GM12874 (cell line): ENCODE measurements around the gene EDN2.

Experiments used
- TF ChIP-seq, protein P1 (sequence below): IDR thresholded peaks from 2 replicates; pipeline ENCODE4 v1.5.1; 2011; ENCODE audit warnings: low read depth, mild to moderate bottlenecking, control low read depth, low read length, moderate library complexity; ENCODE audit not compliant: insufficient read depth

EDN2 gene

DNA sequence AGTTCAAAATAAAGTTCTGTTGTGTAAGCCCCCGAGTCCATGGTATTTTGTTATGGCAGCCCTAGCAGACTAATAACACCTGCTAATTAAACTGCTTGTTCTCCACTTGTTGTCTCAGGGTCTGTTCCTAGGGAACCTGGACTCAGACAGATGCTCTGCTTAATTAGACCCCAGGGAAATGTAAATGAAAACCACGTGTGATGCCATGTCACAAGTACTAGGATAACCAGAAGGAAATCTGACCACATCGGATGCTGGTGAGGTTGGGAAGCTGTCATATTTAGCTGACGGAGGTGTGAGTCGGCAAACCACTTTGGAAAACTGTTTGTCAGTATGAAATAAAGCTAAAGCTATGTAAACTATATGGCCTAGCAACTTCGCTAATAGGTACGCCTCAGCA is 19.6 kb downstream of the EDN2 start:
- TF ChIP-seq, protein P1, sequence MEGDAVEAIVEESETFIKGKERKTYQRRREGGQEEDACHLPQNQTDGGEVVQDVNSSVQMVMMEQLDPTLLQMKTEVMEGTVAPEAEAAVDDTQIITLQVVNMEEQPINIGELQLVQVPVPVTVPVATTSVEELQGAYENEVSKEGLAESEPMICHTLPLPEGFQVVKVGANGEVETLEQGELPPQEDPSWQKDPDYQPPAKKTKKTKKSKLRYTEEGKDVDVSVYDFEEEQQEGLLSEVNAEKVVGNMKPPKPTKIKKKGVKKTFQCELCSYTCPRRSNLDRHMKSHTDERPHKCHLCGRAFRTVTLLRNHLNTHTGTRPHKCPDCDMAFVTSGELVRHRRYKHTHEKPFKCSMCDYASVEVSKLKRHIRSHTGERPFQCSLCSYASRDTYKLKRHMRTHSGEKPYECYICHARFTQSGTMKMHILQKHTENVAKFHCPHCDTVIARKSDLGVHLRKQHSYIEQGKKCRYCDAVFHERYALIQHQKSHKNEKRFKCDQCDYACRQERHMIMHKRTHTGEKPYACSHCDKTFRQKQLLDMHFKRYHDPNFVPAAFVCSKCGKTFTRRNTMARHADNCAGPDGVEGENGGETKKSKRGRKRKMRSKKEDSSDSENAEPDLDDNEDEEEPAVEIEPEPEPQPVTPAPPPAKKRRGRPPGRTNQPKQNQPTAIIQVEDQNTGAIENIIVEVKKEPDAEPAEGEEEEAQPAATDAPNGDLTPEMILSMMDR, result no peak

DNA sequence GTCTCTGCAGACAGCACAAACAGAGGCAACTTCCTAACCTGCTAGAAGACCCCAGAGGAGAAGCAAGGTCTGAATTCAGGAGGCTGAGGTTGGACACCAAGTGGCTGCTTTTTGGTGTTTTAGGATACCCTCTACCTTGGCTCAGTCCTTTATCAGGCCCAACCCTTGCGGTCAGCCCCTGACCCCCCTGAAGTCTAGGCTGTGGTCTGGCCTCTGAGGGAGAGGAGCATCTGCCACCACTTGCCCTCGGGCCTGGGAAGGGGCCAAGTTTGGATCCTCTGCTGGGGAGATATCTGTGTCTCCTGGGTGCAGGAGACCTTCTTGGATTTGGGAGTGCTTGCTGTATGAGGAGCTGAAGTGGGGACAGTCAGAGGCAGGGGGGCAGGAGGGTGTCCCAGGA is 21.0 kb downstream of the EDN2 start:
- TF ChIP-seq, protein P1, result no peak

DNA sequence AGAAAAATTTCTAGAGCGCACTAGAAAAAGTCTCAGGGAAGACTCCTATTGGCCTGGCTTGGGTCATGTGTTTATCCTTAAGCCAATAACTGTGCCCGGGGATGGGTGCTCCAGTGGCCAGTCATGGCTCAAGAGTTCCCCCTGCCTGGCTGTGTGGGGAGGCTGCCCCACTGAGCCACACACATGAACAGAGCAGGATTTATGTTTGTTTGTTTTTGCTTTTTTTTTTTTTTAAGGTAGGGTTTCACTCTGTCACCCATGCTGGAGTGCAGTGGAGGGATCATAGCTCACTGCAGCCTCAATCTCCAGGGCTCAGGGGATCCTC is 21.8 kb downstream of the EDN2 start:
- TF ChIP-seq, protein P1, result no peak

DNA sequence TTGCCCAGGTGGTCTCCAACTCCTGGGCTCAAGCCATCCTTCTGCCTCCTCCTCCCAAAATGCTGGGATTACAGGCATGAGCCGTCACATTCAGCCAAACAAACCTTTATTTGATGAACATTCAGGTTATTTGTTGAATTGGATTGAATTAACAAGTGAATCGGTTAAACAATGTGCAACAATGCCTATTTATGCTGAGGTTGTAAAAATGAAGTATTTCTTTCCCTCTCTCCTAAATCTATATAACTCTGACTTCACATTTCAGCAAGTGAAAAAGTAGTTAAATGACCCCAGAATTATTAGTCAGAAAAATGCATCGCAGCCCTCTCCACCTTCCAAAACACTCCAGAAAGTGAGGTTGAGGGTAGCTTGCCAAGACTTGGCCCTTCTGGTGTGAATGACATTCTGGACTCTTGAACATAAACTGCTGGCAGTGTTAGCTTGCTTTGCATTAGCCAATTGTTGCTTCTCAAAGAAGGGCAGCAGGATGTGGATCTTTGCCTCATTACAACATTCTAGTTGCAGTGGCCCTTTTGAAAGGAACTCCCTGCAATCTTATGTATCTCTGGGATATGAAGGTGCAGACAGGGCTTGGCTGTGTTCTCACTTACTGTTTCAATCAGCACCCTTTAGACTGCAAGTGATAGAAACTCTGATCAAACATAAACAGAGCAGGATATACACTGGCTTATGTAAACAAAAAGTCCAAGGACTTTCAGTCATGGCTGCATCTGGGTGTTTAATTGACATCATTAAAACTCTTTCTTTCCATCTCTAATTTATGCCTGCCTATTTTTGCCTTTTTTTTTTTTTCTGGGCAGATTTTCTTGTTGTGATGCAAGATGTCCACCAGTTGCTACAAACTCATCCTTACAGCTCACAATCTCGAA is 22.4 kb downstream of the EDN2 start:
- TF ChIP-seq, protein P1, result no peak

DNA sequence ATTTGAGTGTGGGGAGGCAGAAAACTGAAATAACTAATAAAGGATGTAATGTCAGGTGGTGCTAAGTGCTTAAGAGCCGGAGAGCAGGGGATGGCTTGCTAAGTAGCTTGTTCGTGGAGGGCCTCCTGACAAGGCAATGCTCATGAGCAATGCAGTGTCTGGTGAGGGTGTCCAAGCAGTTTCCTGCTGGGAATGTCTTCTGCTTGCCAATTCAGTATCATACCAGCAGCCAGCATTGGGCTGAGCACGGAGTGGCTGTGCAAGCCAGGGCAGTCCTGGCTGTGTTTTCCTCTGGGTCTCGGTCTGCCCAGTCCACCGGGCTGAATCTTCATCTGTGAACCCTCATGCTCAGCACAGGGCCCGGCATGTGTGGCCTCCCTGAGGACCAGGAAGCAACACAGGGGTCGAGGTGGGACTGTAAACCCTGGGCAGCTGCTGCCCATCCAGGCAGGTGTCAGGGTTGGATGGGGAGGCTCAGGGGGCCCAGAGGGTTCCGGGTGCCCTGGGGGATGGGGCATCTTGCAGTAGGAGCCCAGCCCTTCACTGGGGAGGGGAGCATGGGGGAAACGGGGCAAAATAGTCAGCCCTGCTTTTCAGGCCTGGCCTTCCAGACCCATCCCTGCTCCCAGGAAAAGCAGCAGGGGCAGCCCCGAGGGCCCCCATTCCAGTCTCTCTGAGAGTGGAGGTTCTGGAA is 27.5 kb downstream of the EDN2 start:
- TF ChIP-seq, protein P1, result no peak

DNA sequence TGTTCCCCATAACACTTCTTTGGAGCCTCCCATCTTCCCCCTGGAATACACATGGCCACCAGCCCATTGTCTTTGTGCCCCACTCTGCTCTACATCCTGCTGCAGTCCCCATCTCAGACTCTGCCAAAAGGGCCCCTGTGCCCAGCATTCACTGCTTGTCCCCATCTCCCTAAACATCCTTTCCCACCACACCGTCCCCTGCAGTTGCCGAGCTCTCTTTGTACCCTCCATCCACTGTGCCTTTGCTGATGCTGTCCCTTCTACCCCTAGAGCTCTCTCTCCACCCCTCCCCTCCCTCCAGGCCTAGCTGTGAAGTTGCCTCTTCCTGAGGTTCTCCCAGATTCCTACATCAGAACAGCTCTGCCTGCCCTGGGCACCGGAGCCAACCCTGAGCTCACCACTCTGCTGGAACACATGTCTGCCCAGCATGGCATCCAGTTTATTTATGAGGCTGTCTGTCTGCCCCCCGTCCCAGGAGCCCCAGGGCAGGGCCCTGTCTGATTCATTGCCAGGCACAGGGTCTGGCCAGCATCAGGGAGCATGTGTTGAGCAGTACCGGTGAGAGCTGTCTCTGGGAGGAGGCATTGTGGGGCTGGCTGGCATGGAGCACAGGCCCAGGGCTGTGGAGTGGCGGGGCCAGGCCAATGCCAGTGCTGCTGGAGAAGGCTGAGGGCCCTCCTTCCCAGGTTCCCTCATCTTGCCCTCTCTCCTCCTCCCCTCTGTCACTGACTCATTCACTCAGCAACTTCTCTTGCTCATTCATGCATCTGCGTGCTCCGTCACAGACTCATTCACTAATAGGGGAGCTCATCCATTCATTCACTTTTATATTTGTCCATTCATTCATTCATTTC is 28.8 kb downstream of the EDN2 start:
- TF ChIP-seq, protein P1, result no peak

DNA sequence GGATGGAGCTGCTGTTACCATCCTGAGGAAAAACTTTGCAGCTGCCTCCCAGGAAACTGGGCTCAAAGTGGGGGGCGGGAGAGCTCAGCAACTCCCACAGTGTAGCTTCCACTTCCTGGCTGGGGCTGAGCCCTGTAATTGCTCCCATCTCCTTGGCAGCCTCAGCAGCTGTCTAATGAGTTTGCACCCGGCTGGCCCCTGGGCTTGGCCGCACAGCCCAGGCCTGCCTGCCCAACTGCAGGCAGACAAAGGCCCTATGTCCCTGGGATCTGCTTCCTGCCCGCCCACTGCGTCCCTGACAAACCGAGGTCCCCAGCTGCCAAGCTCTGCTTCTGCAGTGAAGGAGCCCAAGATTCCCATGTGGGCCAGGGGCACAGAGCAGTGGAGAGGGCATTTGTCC is 30.1 kb downstream of the EDN2 start:
- TF ChIP-seq, protein P1, result no peak
